OCI-LY3 (cell line): ENCODE measurements around the gene ATP10B.

ENCODE experiments used
- EZH2phosphoT487 ChIP-seq: fragments of 200-600 bp; shearing (Covaris generic); IDR thresholded peaks from 2 replicates; pipeline ENCODE4 v1.6.1; 2018; ENCODE audit warnings: antibody characterized with exemption, mixed run types, low read depth
- TF ChIP-seq, protein P1 (sequence below): fragments of 200-600, 300-600 bp; sonication (generic); IDR thresholded peaks from 2 replicates; pipeline ENCODE4 v1.5.1; 2014; ENCODE audit warnings: antibody characterized with exemption, low read length, low read depth

DNA sequence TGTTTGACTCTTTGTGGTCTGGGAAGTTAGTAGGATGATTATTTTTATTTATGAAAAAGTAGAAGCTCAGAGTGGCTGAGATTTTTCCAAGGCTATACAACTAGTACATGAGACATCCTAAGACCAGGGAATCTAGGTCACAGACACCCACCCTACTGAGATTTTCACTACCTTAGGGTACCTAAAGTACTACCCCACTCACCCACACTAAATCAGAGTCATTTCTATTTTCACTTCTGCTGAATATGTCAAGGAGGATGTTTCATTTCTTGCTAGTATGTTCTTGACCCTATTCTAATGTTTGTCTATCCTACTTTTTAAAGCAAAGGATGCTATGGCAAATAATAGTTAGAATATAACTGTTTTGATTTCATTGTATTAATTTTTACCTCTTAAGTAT, 206.0 kb downstream of the ATP10B start:
- TF ChIP-seq, protein P1, sequence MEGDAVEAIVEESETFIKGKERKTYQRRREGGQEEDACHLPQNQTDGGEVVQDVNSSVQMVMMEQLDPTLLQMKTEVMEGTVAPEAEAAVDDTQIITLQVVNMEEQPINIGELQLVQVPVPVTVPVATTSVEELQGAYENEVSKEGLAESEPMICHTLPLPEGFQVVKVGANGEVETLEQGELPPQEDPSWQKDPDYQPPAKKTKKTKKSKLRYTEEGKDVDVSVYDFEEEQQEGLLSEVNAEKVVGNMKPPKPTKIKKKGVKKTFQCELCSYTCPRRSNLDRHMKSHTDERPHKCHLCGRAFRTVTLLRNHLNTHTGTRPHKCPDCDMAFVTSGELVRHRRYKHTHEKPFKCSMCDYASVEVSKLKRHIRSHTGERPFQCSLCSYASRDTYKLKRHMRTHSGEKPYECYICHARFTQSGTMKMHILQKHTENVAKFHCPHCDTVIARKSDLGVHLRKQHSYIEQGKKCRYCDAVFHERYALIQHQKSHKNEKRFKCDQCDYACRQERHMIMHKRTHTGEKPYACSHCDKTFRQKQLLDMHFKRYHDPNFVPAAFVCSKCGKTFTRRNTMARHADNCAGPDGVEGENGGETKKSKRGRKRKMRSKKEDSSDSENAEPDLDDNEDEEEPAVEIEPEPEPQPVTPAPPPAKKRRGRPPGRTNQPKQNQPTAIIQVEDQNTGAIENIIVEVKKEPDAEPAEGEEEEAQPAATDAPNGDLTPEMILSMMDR = no peak
- no peak for TF ChIP-seq EZH2phosphoT487
